ENCODE data around the gene BRMS1. TPM values are rescaled to one million over a fixed set of nuclear protein-coding genes. Genes with fewer than 3 reads are reported as not detected.

BRMS1 gene
- total RNA-seq, 1 experiment from 2014 or later: 58.1 TPM

DNA sequence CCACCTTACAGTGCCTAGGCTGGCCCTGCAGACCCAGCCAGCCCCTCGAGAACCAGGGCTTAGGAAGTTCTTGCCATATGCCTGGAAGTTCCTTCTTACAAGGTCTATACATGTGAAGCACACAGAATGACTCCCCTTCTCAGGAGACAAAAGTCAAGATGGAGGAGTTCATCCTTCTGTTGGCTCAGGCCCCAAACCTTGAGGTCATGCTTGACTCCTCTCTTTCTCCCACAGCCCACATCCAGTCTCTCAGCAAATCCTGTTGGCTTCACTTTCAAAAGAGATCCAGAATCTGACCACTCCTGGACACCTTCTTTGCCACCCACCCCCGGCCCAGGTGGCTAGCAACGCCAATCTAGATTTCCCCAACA lies 26.3 kb downstream of the BRMS1 start:
- Mint-ChIP-seq H3K36me3 (ENCODE audit: insufficient read depth, unreplicated experiment) (peaks cover 5% of the 10 kb centered on the region), H3K4me1 (ENCODE audit: low read depth, unreplicated experiment) (peaks cover 25% of the 10 kb centered on the region), H3K4me3 (ENCODE audit: unreplicated experiment) (no peak overlapping the region), H3K9me3 (ENCODE audit: unreplicated experiment) (peaks cover 15% of the 10 kb centered on the region), H3K27me3 (ENCODE audit: insufficient read depth, unreplicated experiment) (no peaks in the 10 kb centered on the region), H3K27ac (ENCODE audit: unreplicated experiment) (peak overlapping the region; percentile 70)
- Histone ChIP-seq H3K4me3 (ENCODE audit: low read depth, low read length) (no peak overlapping the region), H3K4me1 (peaks cover 30% of the 10 kb centered on the region), H3K9me3 (peaks cover 12% of the 10 kb centered on the region; the same call in 1 of the 2 replicates), H3K36me3 (ENCODE audit: control insufficient read depth, insufficient read depth, low read length) (no peaks in the 10 kb centered on the region), H3K27me3 (replicated peaks; ENCODE audit: control insufficient read depth, insufficient read depth, low read length) (no peaks in the 10 kb centered on the region)
- no TSS peak for BruUV-seq (replicated peaks)
- TF ChIP-seq, protein P1, sequence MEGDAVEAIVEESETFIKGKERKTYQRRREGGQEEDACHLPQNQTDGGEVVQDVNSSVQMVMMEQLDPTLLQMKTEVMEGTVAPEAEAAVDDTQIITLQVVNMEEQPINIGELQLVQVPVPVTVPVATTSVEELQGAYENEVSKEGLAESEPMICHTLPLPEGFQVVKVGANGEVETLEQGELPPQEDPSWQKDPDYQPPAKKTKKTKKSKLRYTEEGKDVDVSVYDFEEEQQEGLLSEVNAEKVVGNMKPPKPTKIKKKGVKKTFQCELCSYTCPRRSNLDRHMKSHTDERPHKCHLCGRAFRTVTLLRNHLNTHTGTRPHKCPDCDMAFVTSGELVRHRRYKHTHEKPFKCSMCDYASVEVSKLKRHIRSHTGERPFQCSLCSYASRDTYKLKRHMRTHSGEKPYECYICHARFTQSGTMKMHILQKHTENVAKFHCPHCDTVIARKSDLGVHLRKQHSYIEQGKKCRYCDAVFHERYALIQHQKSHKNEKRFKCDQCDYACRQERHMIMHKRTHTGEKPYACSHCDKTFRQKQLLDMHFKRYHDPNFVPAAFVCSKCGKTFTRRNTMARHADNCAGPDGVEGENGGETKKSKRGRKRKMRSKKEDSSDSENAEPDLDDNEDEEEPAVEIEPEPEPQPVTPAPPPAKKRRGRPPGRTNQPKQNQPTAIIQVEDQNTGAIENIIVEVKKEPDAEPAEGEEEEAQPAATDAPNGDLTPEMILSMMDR (IDR thresholded peaks at IDR 0.05; ENCODE audit: insufficient read depth in 1 of 2, low read depth in 1 of 2, low read length in 1 of 2, severe bottlenecking in 1 of 2, unreplicated experiment in 1 of 2): no peak
- ChIA-PET POLR2A (no interaction called here), CTCF (interaction anchor here (0.9 to 1.8 kb wide), 4 partner anchors 10 to 29 kb away, joined by 3 to 7 read pairs (median 4); partner anchors contain the start of genes RIN1 and YIF1A)
- no peak for DNase-seq
- intact Hi-C loops (cut with micrococcal nuclease; ENCODE audit: unreplicated experiment): no loop called here

GRCh38 chr11:66317723-66318599 lies 26.9 kb downstream of the BRMS1 start:
- intact Hi-C loops (cut with micrococcal nuclease; ENCODE audit: unreplicated experiment): no loop called here

DNA sequence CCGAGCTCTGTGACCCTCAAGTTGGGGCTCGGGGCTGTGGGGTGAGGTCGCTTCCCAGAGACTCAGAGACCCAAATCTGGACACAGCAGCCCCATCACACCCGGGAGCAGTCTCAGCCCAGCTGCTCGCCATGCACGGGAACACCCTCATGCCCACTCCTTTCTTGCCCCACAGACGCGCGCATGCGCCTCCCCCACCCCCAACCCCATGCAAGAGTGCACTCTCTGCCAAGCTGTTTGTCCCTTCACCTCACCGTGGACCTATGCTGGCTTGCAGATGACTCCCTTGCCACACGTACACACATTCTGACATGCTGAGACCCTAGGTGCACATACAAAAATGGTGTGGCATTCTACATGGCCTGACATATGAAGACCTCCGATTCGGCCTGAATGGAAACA lies 27.6 kb downstream of the BRMS1 start:
- H3K36me3 ChIP-seq (ENCODE audit: control insufficient read depth, insufficient read depth, low read length): no peaks in the 10 kb centered on the region
- TF ChIP-seq, protein P1 (IDR thresholded peaks at IDR 0.05; ENCODE audit: insufficient read depth in 1 of 2, low read depth in 1 of 2, low read length in 1 of 2, severe bottlenecking in 1 of 2, unreplicated experiment in 1 of 2): no peak
- no peak for DNase-seq
- ChIA-PET CTCF (interaction anchor here (0.6 to 1.8 kb wide), 3 partner anchors 19 to 429 kb away, joined by 4 to 7 read pairs (median 5); partner anchors contain the start of genes FIBP and RIN1), POLR2A (no interaction called here)
- peaks cover 12% of the 10 kb centered on the region; the same call in 1 of the 2 replicates for H3K9me3 ChIP-seq
- Mint-ChIP-seq H3K27ac (ENCODE audit: unreplicated experiment) (no peak overlapping the region), H3K27me3 (ENCODE audit: insufficient read depth, unreplicated experiment) (no peaks in the 10 kb centered on the region), H3K4me3 (ENCODE audit: unreplicated experiment) (no peak overlapping the region), H3K4me1 (ENCODE audit: low read depth, unreplicated experiment) (peaks cover 16% of the 10 kb centered on the region), H3K9me3 (ENCODE audit: unreplicated experiment) (peaks cover 15% of the 10 kb centered on the region), H3K36me3 (ENCODE audit: insufficient read depth, unreplicated experiment) (peaks cover 10% of the 10 kb centered on the region)
- intact Hi-C loops (cut with micrococcal nuclease; ENCODE audit: unreplicated experiment): no loop called here
- no TSS peak for BruUV-seq (replicated peaks)
- peaks cover 31% of the 10 kb centered on the region for H3K4me1 ChIP-seq
- no peak overlapping the region for H3K4me3 ChIP-seq (ENCODE audit: low read depth, low read length)
- H3K27me3 ChIP-seq (replicated peaks; ENCODE audit: control insufficient read depth, insufficient read depth, low read length): no peaks in the 10 kb centered on the region

More at GRCh38 chr11:66317723-66318599, 26.9 kb downstream of the BRMS1 start:
- BruUV-seq (replicated peaks): no TSS peak
- Mint-ChIP-seq H3K9me3 (ENCODE audit: unreplicated experiment) (peaks cover 15% of the 10 kb centered on the region), H3K36me3 (ENCODE audit: insufficient read depth, unreplicated experiment) (peaks cover 5% of the 10 kb centered on the region), H3K4me3 (ENCODE audit: unreplicated experiment) (no peak overlapping the region), H3K4me1 (ENCODE audit: low read depth, unreplicated experiment) (peaks cover 22% of the 10 kb centered on the region), H3K27me3 (ENCODE audit: insufficient read depth, unreplicated experiment) (no peaks in the 10 kb centered on the region), H3K27ac (ENCODE audit: unreplicated experiment) (peak overlapping the region; percentile 70)
- POLR2A ChIA-PET: no interaction called here
- Histone ChIP-seq H3K27me3 (replicated peaks; ENCODE audit: control insufficient read depth, insufficient read depth, low read length) (no peaks in the 10 kb centered on the region), H3K36me3 (ENCODE audit: control insufficient read depth, insufficient read depth, low read length) (no peaks in the 10 kb centered on the region), H3K4me1 (peaks cover 34% of the 10 kb centered on the region), H3K9me3 (peaks cover 12% of the 10 kb centered on the region; the same call in 1 of the 2 replicates), H3K4me3 (ENCODE audit: low read depth, low read length) (no peak overlapping the region)
- TF ChIP-seq, protein P1 (IDR thresholded peaks at IDR 0.05; ENCODE audit: insufficient read depth in 1 of 2, low read depth in 1 of 2, low read length in 1 of 2, severe bottlenecking in 1 of 2, unreplicated experiment in 1 of 2): no peak
- CTCF ChIA-PET: interaction anchor here (0.6 to 1.8 kb wide), 6 partner anchors 11 to 430 kb away, joined by 3 to 7 read pairs (median 4); partner anchors contain the start of genes FIBP, RIN1 and YIF1A
- peak; percentile 59 for DNase-seq

Data from Caco-2 (cell line).